HepG2 (cell line): ENCODE results near the gene CCT8. TPM values are rescaled to one million over a fixed set of nuclear protein-coding genes. Genes with fewer than 3 reads are reported as not detected.

Experiments
- CSRNP1 ChIP-seq: sonication (generic); formaldehyde crosslinking; IDR thresholded peaks from 2 replicates; pipeline ENCODE4 v1.8.1; 2023; ENCODE audit warnings: mild to moderate bottlenecking, missing genetic modification reagents
- GABPB1 ChIP-seq: IDR thresholded peaks from 2 replicates; pipeline ENCODE4 v1.6.1; 2016; ENCODE audit warnings: mild to moderate bottlenecking, missing genetic modification reagents, moderate library complexity, missing compliant biosample characterization
- LCORL ChIP-seq, 2 experiments: fragments of 450-650 bp in 1 of 2; sonication (generic) in 1 of 2; formaldehyde crosslinking in 1 of 2; IDR thresholded peaks; 2 replicates each; pipeline versions ENCODE4 v1.5.0 to v1.6.1; 2017 to 2020; ENCODE audit warnings: antibody characterized with exemption in 1 of 2, missing genetic modification reagents in 1 of 2
- MAZ ChIP-seq, 2 experiments: sonication (generic) in 1 of 2; formaldehyde crosslinking in 1 of 2; IDR thresholded peaks; 2 replicates each; pipeline versions ENCODE4 v1.5.0 to v1.6.1; 2012 to 2020; ENCODE audit warnings: low read depth in 2 of 2, mild to moderate bottlenecking in 2 of 2, borderline replicate concordance in 1 of 2, improper control_type of control experiment in 1 of 2, low read length in 1 of 2, missing genetic modification reagents in 1 of 2, moderate library complexity in 1 of 2
- MBNL3 ChIP-seq: fragments of 250-450 bp; sonication (Bioruptor Pico); conservative IDR thresholded peaks from 2 replicates; pipeline ENCODE4 v1.8.0; 2022; ENCODE audit warnings: mild to moderate bottlenecking, inconsistent platforms
- NFYC ChIP-seq: IDR thresholded peaks from 2 replicates; pipeline ENCODE4 v1.6.1; 2016; ENCODE audit warnings: missing genetic modification reagents, missing compliant biosample characterization
- POLR2G ChIP-seq: fragments of 200-400 bp; formaldehyde crosslinking; IDR thresholded peaks from 2 replicates; pipeline ENCODE4 v1.6.1; 2018; ENCODE audit warnings: mild to moderate bottlenecking, low read depth, low read length, moderate library complexity
- SKI ChIP-seq: fragments of 450-650 bp; IDR thresholded peaks from one replicate; pipeline ENCODE4 v1.6.1; 2018; ENCODE audit warnings: mild to moderate bottlenecking; ENCODE audit not compliant: partially characterized antibody
- ZHX2 ChIP-seq, 2 experiments: sonication (generic) in 1 of 2; formaldehyde crosslinking in 1 of 2; IDR thresholded peaks; 2 replicates each; pipeline versions ENCODE4 v1.6.1 to v1.9.0; 2014 to 2022; ENCODE audit warnings: antibody characterized with exemption in 1 of 2, borderline replicate concordance in 1 of 2, inconsistent platforms in 1 of 2, low read depth in 1 of 2, missing genetic modification reagents in 1 of 2
- ZNF501 ChIP-seq: sonication (generic); formaldehyde crosslinking; IDR thresholded peaks from 2 replicates; pipeline ENCODE4 v1.5.1; 2020; ENCODE audit warnings: mild to moderate bottlenecking, moderate library complexity, missing genetic modification reagents
- polyA plus RNA-seq, 8 experiments: library from polyadenylated mRNA; depleted of rRNA in 3 of 8; stranded (reverse) in 7 of 8; unstranded in 1 of 8; fragments of >200 nt; fragmentation: Illumina TruSeq in 4 of 8; extraction: Trizol in 4 of 8; gene quantifications; 2 replicates each; pipeline versions ENCODE4 v1.2.1 to v1.2.3, GENCODE V29; 2011 to 2016; ENCODE audit warnings: low read depth in 4 of 8, missing spikeins in 1 of 8, mixed read lengths in 1 of 8; ENCODE audit not compliant: insufficient read depth in 1 of 8
- total RNA-seq, 5 experiments: library from RNA; depleted of rRNA; stranded (reverse); fragments of >200 nt; fragmentation: Illumina TruSeq; extraction: Trizol; gene quantifications; 2 replicates each; pipeline ENCODE4 v1.2.3, GENCODE V29; 2016; ENCODE audit warnings: low read depth in 1 of 5
- TF ChIP-seq, protein P1 (sequence below): sonication (generic); formaldehyde crosslinking; IDR thresholded peaks from 2 replicates; pipeline ENCODE4 v1.4.0; 2020; ENCODE audit warnings: missing genetic modification reagents, borderline replicate concordance

CCT8 gene
- total and polyA plus RNA-seq, 2 of the 13 experiments (the other 11 are each of a cell fraction or from before 2014, with no cell fraction given) = 127 to 325 TPM

GRCh38 chr21:29024474-29025327 lies 48.7 kb downstream of the CCT8 start, which contains the start of gene USP16 (continued):
- TF ChIP-seq ZHX2 (IDR thresholded peaks at IDR 0.05; ENCODE audit: low read depth) (peak; percentile 50), ZHX2 (CRISPR knock-in tag; IDR thresholded peaks at IDR 0.05; ENCODE audit: borderline replicate concordance) (no peak), CSRNP1 (CRISPR knock-in tag) (peak; percentile 74), GABPB1 (peak; percentile 99), SKI (no peak), MBNL3 (no peak), MAZ (IDR thresholded peaks at IDR 0.05; ENCODE audit: borderline replicate concordance, low read depth, low read length) (no peak), MAZ (CRISPR knock-in tag; IDR thresholded peaks at IDR 0.05; ENCODE audit: low read depth) (0 out of 2 replicates have a peak, but pooled peaks have one; percentile 31), ZNF501 (CRISPR knock-in tag) (peak; percentile 74), NFYC (peak; percentile 97), POLR2G (peak; percentile 76), LCORL (IDR thresholded peaks at IDR 0.05) (no peak), LCORL (CRISPR knock-in tag; IDR thresholded peaks at IDR 0.05) (0 out of 2 replicates have a peak, but pooled peaks have one; percentile 50)
- TF ChIP-seq, protein P1, sequence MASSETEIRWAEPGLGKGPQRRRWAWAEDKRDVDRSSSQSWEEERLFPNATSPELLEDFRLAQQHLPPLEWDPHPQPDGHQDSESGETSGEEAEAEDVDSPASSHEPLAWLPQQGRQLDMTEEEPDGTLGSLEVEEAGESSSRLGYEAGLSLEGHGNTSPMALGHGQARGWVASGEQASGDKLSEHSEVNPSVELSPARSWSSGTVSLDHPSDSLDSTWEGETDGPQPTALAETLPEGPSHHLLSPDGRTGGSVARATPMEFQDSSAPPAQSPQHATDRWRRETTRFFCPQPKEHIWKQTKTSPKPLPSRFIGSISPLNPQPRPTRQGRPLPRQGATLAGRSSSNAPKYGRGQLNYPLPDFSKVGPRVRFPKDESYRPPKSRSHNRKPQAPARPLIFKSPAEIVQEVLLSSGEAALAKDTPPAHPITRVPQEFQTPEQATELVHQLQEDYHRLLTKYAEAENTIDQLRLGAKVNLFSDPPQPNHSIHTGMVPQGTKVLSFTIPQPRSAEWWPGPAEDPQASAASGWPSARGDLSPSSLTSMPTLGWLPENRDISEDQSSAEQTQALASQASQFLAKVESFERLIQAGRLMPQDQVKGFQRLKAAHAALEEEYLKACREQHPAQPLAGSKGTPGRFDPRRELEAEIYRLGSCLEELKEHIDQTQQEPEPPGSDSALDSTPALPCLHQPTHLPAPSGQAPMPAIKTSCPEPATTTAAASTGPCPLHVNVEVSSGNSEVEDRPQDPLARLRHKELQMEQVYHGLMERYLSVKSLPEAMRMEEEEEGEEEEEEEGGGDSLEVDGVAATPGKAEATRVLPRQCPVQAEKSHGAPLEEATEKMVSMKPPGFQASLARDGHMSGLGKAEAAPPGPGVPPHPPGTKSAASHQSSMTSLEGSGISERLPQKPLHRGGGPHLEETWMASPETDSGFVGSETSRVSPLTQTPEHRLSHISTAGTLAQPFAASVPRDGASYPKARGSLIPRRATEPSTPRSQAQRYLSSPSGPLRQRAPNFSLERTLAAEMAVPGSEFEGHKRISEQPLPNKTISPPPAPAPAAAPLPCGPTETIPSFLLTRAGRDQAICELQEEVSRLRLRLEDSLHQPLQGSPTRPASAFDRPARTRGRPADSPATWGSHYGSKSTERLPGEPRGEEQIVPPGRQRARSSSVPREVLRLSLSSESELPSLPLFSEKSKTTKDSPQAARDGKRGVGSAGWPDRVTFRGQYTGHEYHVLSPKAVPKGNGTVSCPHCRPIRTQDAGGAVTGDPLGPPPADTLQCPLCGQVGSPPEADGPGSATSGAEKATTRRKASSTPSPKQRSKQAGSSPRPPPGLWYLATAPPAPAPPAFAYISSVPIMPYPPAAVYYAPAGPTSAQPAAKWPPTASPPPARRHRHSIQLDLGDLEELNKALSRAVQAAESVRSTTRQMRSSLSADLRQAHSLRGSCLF (CRISPR knock-in tag) = peak; percentile 90; the same call in 1 of the 2 replicates
